AG09319 (cell line): ENCODE results near the gene DHH.

ENCODE experiments used
- DNase-seq: peaks from one replicate; pipeline ENCODE4 v3.0.0-alpha.2; 2010; ENCODE audit warnings: low read depth; ENCODE audit errors: extremely low read depth
- TF ChIP-seq, protein P1 (sequence below): IDR thresholded peaks from 2 replicates; pipeline ENCODE4 v1.5.1; 2011; ENCODE audit warnings: low read depth, mild to moderate bottlenecking, inconsistent platforms, low read length, moderate library complexity

DHH gene

DNA sequence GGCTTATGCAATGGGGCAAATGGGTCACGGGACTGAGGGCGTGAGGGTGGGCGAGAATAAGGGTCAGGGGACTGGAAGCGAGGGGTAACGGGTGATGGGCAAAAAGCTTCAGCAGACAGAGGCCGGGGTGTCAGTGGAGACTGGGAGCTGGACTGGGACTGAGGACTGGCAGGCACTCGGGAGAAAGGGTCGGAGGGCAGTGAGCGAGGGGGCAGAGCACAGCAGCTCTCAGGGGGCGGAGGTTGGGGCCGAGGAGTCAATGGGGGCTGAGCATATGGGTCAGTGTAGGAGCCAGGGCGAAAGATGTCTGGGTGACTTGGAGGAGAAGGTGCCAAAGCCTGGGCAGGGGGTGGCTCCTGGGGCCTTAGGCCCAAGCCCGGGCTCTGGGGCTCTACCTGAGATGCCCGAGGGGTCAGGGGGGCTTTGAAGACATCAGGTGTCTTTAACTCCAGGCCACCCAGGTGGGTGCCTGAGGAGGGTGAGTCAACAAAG lies 54.2 kb downstream of the DHH start:
- DNase-seq, result no peak
- TF ChIP-seq, protein P1, sequence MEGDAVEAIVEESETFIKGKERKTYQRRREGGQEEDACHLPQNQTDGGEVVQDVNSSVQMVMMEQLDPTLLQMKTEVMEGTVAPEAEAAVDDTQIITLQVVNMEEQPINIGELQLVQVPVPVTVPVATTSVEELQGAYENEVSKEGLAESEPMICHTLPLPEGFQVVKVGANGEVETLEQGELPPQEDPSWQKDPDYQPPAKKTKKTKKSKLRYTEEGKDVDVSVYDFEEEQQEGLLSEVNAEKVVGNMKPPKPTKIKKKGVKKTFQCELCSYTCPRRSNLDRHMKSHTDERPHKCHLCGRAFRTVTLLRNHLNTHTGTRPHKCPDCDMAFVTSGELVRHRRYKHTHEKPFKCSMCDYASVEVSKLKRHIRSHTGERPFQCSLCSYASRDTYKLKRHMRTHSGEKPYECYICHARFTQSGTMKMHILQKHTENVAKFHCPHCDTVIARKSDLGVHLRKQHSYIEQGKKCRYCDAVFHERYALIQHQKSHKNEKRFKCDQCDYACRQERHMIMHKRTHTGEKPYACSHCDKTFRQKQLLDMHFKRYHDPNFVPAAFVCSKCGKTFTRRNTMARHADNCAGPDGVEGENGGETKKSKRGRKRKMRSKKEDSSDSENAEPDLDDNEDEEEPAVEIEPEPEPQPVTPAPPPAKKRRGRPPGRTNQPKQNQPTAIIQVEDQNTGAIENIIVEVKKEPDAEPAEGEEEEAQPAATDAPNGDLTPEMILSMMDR, result no peak

DNA sequence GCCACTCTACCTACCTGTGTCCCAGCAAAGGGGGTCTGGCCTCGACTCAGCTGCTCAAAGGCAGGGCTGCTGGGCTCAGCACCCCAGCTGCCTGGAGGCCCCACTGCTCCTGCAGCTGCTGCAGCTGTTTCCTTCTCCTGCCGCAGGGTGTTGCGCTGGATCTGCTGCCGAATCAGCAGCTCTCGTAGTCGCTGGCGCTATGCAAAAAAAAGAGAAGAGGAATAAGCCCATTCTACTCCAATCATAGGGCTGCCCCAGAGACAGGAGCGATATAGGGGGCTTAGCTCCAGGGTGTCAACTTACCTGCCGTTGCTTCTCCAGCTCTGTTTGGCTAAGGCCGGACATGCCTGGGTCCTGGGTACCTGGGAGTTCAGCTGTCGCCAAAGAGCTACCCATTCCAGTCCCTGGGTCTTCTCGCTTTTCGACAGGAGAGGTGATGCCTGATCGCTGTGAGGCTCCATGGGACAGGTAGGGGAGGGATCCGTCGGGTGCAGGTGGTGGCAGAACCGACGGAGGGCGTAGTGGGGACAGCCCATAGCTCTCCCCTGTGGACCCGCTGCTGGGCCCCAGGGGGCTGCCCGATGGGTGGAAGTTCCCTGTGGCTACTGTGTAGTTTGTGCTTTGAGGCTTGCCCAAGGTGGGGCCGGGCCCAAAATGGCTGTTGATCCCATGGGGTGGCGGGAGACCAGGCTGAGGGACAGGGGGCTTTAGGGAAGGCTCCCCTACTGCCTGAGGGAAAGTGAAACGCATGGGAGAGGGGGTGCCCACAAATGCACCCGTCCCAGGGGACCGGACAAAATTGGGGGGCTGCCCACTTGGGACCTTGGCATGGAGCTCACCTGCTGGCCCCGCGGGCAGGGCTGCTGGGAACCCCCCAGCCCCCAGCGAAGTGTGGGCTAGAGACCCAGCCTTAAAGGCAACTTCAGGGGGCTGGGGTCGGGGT lies 54.9 kb downstream of the DHH start:
- no peak for DNase-seq
- TF ChIP-seq, protein P1, result no peak

DNA sequence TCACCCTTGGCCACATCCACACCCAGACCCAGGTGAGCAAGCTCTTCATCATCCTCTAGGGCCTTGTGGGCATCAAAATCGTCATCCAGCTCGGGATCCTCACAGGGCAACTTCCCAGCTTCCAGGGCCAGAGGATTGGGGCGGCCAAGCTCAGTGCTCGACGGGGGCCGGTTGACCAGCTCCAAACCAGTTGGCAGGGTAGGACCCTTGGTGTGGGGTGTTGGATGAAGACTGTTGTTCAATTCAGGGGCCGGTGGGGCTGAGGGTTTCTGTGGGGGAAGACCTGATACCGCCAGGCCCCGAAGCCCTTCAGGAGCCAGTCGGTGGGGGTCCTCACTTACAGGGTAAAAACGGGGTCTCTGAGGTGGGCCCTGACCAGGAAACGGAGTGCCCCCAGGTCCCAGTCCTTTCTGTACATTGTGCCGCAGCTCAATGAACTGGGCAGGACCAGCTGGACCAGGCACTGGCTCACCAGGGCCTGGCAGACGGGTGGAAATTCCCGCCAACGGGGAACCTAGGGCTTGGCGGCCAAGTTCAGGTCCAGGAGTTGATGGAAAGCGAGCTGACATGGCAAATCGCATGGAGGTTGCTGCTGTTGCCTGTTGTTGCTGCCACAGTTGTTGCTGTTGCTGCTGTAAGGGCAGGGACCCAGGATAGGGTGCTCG lies 56.2 kb downstream of the DHH start:
- DNase-seq, result no peak
- TF ChIP-seq, protein P1, result no peak

DNA sequence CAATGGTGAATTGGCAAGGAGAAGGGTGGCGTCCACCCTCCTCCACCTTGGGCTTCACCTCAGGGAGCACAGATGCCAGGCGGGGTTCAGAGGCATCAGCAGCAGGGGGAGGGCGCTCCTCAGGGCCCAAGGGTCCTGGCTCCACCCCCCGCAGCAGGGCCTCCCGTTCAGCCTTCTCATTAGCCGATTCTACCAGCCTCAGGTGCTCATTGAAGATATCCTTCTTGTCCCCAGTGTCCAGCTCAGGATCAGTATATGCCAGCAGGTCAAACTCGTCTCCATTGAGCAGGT lies 56.7 kb downstream of the DHH start:
- DNase-seq, result no peak
- TF ChIP-seq, protein P1, result no peak

DNA sequence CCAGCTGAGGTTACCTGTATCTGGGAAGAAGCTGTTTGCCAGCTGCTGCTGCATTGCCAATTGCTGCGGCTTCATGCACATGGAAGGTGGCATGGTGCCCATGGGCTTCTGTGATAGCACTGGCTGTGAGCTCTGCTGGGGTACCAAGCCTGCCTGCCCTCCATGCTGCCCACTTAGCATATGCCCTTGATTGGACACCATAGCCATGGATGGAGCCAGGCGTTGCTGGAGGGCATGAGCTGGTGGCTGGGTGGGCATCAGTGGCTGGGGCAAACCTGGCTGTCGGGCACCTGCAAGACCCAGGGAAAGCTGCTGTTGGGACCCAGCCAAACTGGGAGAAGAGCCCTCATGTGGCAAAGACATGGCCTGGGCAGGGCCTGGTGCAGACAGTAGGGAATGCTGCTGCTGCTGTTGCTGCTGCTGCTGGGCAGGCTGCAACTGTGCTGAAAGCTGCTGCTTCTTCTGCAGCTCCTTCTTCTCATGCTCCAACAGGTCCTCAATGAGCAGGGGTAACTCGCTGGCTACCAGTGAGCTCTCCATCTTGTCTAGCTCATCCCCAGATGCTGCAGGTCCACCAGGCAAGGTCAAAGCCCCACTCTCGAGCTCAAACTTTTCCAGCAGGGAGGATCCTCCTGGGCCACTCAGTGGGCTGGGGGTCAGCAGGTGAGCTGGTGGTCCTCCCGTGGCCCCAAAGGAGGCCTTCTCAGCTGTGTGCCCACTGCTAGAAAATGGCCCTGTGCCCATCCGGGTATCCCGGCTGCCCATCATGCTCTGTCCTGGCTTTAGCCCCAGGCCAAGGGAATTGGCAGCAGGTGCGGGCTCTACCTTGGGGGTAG lies 57.3 kb downstream of the DHH start:
- DNase-seq, result no peak
- TF ChIP-seq, protein P1, result no peak
